HepG2 (cell line): Measurements from ENCODE around the gene FRMD4B. TPM values are rescaled to one million over a fixed set of nuclear protein-coding genes. Genes with fewer than 3 reads are reported as not detected.

Experiments
- ATAC-seq: fragments of 200-7000 bp; cut with Tn5 transposase; 3 replicates; pipeline ENCODE4 v1.9.1; 2020; ENCODE audit warnings: mild to moderate bottlenecking, moderate library complexity
- BruUV-seq: library from RNA; stranded (reverse); fragments of 400-500 nt; replicated peaks from 2 replicates; lab custom pipeline; 2021; lab: Mats Ljungman, UMichigan
- CTCF ChIA-PET: fragments of 300-600 bp; formaldehyde crosslinking; extraction: SDS; loops from one replicate; lab custom pipeline; 2021; ENCODE audit warnings: low total read pairs, inconsistent platforms, low intra/inter-chr PET ratio; lab: Yijun Ruan, JAX
- POLR2A ChIA-PET: fragments of 350-600 bp; sonication (Branson Sonifier 250); formaldehyde crosslinking; loops from one replicate; lab custom pipeline; 2020; ENCODE audit warnings: antibody characterized with exemption, inconsistent platforms; lab: Yijun Ruan, JAX
- DNase-seq: peaks from one replicate; pipeline ENCODE4 v3.0.0-alpha.2; 2015; ENCODE audit warnings: low spot score
- FAIRE-seq: peaks from 3 replicates; lab custom pipeline; 2011; peaks lifted over from hg19 to GRCh38; lab: Jason Lieb, UNC
- H2AFZ ChIP-seq: one replicate; pipeline ENCODE4 v1.6.1; 2011; ENCODE audit warnings: low read length, inconsistent platforms
- H3K27ac ChIP-seq: fragments of 300-600 bp; 3 replicates; pipeline ENCODE4 v1.8.0; 2011; ENCODE audit warnings: mixed run types, mild to moderate bottlenecking, mixed read lengths, low read length, inconsistent platforms; ENCODE audit not compliant: insufficient read depth; ENCODE audit errors: extremely low read length
- H3K27me3 ChIP-seq, 2 experiments: fragments of 200-600 bp in 1 of 2; 2 replicates in 1 of 2; 3 replicates in 1 of 2; pipeline versions ENCODE4 v1.6.0 to v1.8.0; 2011; ENCODE audit warnings: low read length in 2 of 2, mild to moderate bottlenecking in 2 of 2, moderate library complexity in 2 of 2, inconsistent platforms in 1 of 2; ENCODE audit not compliant: insufficient read depth in 2 of 2, control insufficient read depth in 1 of 2
- H3K36me3 ChIP-seq, 2 experiments: fragments of 200-600 bp in 1 of 2; replicated peaks in 1 of 2; 2 replicates in 1 of 2; 3 replicates in 1 of 2; pipeline versions ENCODE4 v1.5.1 to v1.8.0; 2011; ENCODE audit warnings: low read length in 2 of 2, inconsistent platforms in 1 of 2; ENCODE audit not compliant: insufficient read depth in 2 of 2, control insufficient read depth in 1 of 2
- H3K4me1 ChIP-seq: 2 replicates; pipeline ENCODE4 v1.5.1; 2012; ENCODE audit warnings: low read length, inconsistent platforms; ENCODE audit not compliant: insufficient read depth
- H3K4me2 ChIP-seq: 2 replicates; pipeline ENCODE4 v1.6.0; 2011; ENCODE audit warnings: low read depth, low read length, inconsistent platforms
- H3K4me3 ChIP-seq, 3 experiments: fragments of 200-600 bp in 1 of 3; sonication (generic), shearing (Covaris generic) in 1 of 3; replicated peaks in 1 of 3; 2 replicates each; pipeline ENCODE4 v1.5.1; 2011 to 2016; ENCODE audit warnings: low read length in 3 of 3, inconsistent platforms in 2 of 3, low read depth in 2 of 3, mild to moderate bottlenecking in 2 of 3, control low read depth in 1 of 3, mixed read lengths in 1 of 3; ENCODE audit not compliant: insufficient read depth in 1 of 3
- H3K79me2 ChIP-seq: one replicate; pipeline ENCODE4 v1.6.1; 2011; ENCODE audit warnings: low read length, inconsistent platforms; ENCODE audit not compliant: insufficient read depth
- H3K9ac ChIP-seq: 2 replicates; pipeline ENCODE4 v1.6.0; 2011; ENCODE audit warnings: mild to moderate bottlenecking, low read depth, low read length, inconsistent platforms; ENCODE audit not compliant: insufficient read depth
- H3K9me3 ChIP-seq: 2 replicates; pipeline ENCODE4 v1.5.1; 2012; ENCODE audit warnings: mild to moderate bottlenecking, low read length
- H4K20me1 ChIP-seq: 2 replicates; pipeline ENCODE4 v1.6.0; 2011; ENCODE audit warnings: inconsistent platforms, mild to moderate bottlenecking, low read length, moderate library complexity; ENCODE audit not compliant: insufficient read depth
- ATF2 ChIP-seq: sonication (generic); formaldehyde crosslinking; IDR thresholded peaks from 2 replicates; pipeline ENCODE4 v1.4.0; 2020; ENCODE audit warnings: missing genetic modification reagents
- BORCS8-MEF2B ChIP-seq: sonication (generic); formaldehyde crosslinking; IDR thresholded peaks from 2 replicates; pipeline ENCODE4 v1.8.0; 2022; ENCODE audit warnings: mild to moderate bottlenecking, missing genetic modification reagents
- ELF1 ChIP-seq: sonication (generic); formaldehyde crosslinking; IDR thresholded peaks from 2 replicates; pipeline ENCODE4 v1.4.0; 2020; ENCODE audit warnings: missing genetic modification reagents
- MXD1 ChIP-seq: sonication (generic); formaldehyde crosslinking; IDR thresholded peaks from 2 replicates; pipeline ENCODE4 v1.4.0; 2020; ENCODE audit warnings: mild to moderate bottlenecking, missing genetic modification reagents
- TBX2 ChIP-seq: sonication (generic); formaldehyde crosslinking; IDR thresholded peaks from 2 replicates; pipeline ENCODE4 v1.5.0; 2020; ENCODE audit warnings: missing genetic modification reagents, mild to moderate bottlenecking, borderline replicate concordance
- TCF7L2 ChIP-seq: IDR thresholded peaks from 2 replicates; pipeline ENCODE4 v1.6.1; 2011; ENCODE audit warnings: mild to moderate bottlenecking, low read depth, low read length, moderate library complexity
- THAP8 ChIP-seq: sonication (generic); formaldehyde crosslinking; IDR thresholded peaks from 2 replicates; pipeline ENCODE4 v1.5.1; 2020; ENCODE audit warnings: missing genetic modification reagents, mild to moderate bottlenecking, borderline replicate concordance
- TSC22D2 ChIP-seq: sonication (generic); formaldehyde crosslinking; IDR thresholded peaks from 2 replicates; pipeline ENCODE4 v1.5.1; 2020; ENCODE audit warnings: missing genetic modification reagents, mild to moderate bottlenecking, borderline replicate concordance
- ZKSCAN5 ChIP-seq: sonication (generic); formaldehyde crosslinking; IDR thresholded peaks from 2 replicates; pipeline ENCODE4 v1.5.1; 2020; ENCODE audit warnings: mild to moderate bottlenecking, missing genetic modification reagents
- WGBS: methylation state at CpG from one replicate; pipeline ENCODE4 v1.1.6; 2017; ENCODE audit warnings: low lambda C conversion rate; 5-methylcytosine and 5-hydroxymethylcytosine counted together
- in situ Hi-C: cut with HindIII; loops from 2 replicates; pipeline ENCODE4 v1.10.0; 2017; ENCODE audit warnings: low pct_unique_long_range_greater_than_20kb; ENCODE audit not compliant: extremely low pct_ligation_motif_present
- intact Hi-C: fragments of 100-400 bp; cut with micrococcal nuclease; formaldehyde crosslinking; loops from one replicate; pipeline ENCODE4 v1.10.0; 2022; ENCODE audit not compliant: unreplicated experiment
- polyA plus RNA-seq, 8 experiments: library from polyadenylated mRNA; depleted of rRNA in 3 of 8; stranded (reverse) in 7 of 8; unstranded in 1 of 8; fragments of >200 nt; fragmentation: Illumina TruSeq in 4 of 8; extraction: Trizol in 4 of 8; gene quantifications; 2 replicates each; pipeline versions ENCODE4 v1.2.1 to v1.2.3, GENCODE V29; 2011 to 2016; ENCODE audit warnings: low read depth in 4 of 8, missing spikeins in 1 of 8, mixed read lengths in 1 of 8; ENCODE audit not compliant: insufficient read depth in 1 of 8
- total RNA-seq, 5 experiments: library from RNA; depleted of rRNA; stranded (reverse); fragments of >200 nt; fragmentation: Illumina TruSeq; extraction: Trizol; gene quantifications; 2 replicates each; pipeline ENCODE4 v1.2.3, GENCODE V29; 2016; ENCODE audit warnings: low read depth in 1 of 5

Gene FRMD4B
- total and polyA plus RNA-seq, 2 of the 13 experiments (the other 11 are each of a cell fraction or from before 2014, with no cell fraction given): 3.0 to 3.3 TPM

GRCh38 chr3:69282181-69282580, 103.7 kb downstream of the FRMD4B start:
- H3K9me3 ChIP-seq: no peaks in the 10 kb centered on the region
- H3K27ac ChIP-seq: no peak overlapping the region
- ChIA-PET CTCF (no interaction called here), POLR2A (no interaction called here)
- DNase-seq (no peak), ATAC-seq (no peak), FAIRE-seq (no peak)
- H3K27me3 ChIP-seq: no peaks in the 10 kb centered on the region
- no peak for TF ChIP-seq TBX2 (CRISPR knock-in tag)
- TF ChIP-seq TSC22D2 (CRISPR knock-in tag): no peak
- TF ChIP-seq ELF1 (CRISPR knock-in tag): no peak
- no peak for TF ChIP-seq MXD1
- TF ChIP-seq TCF7L2: no peak
- no peak for TF ChIP-seq ATF2 (CRISPR knock-in tag)
- TF ChIP-seq THAP8 (CRISPR knock-in tag): no peak
- no peak for TF ChIP-seq BORCS8-MEF2B (CRISPR knock-in tag)
- TF ChIP-seq ZKSCAN5: no peak
- in situ Hi-C loops (no loop called here), intact Hi-C loops (no loop called here)
- H2AFZ ChIP-seq: no peak overlapping the region
- WGBS: 21% methylated on average over 3 of the region's 3 CpGs
- no peak overlapping the region for H3K9ac ChIP-seq
- no peaks in the 10 kb centered on the region for H4K20me1 ChIP-seq
- no peaks in the 10 kb centered on the region for H3K79me2 ChIP-seq
- H3K4me3 ChIP-seq: no peak overlapping the region
- H3K36me3 ChIP-seq: no peaks in the 10 kb centered on the region
- no peaks in the 10 kb centered on the region for H3K4me1 ChIP-seq
- BruUV-seq: no TSS peak
- no peak overlapping the region for H3K4me2 ChIP-seq
